ENCODE measurements around the gene HMCN2. TPM values are rescaled to one million over a fixed set of nuclear protein-coding genes. Genes with fewer than 3 reads are reported as not detected.

HMCN2 gene
- total RNA-seq, 1 donor from 2014 or later, result 7.3 TPM

- DNase-seq (no peak), ATAC-seq (no peak)
- intact Hi-C loops (cut with micrococcal nuclease), result no loop called here
Observed at GRCh38 chr9:130351343-130351742, 85.8 kb downstream of the HMCN2 start.

- ATAC-seq, result no peak
- intact Hi-C loops (cut with micrococcal nuclease), result no loop called here
Observed at GRCh38 chr9:130352081-130352480, 86.5 kb downstream of the HMCN2 start.

GRCh38 chr9:130352586-130353285 is 87.2 kb downstream of the HMCN2 start:
- DNase-seq (no peak), ATAC-seq (no peak)
- intact Hi-C loops (cut with micrococcal nuclease), result no loop called here

More at GRCh38 chr9:130352081-130352480, 86.5 kb downstream of the HMCN2 start:
- DNase-seq, result no peak

GRCh38 chr9:130354378-130354777 is 88.8 kb downstream of the HMCN2 start:
- ATAC-seq, result no peak
- intact Hi-C loops (cut with micrococcal nuclease), result no loop called here
- no peak for DNase-seq

GRCh38 chr9:130354806-130355205 is 89.2 kb downstream of the HMCN2 start:
- ATAC-seq (peak; percentile 73), DNase-seq (peak; percentile 72)
- intact Hi-C loops (cut with micrococcal nuclease), result no loop called here

GRCh38 chr9:130356033-130356432 is 90.5 kb downstream of the HMCN2 start:
- ATAC-seq (no peak), DNase-seq (no peak)
- intact Hi-C loops (cut with micrococcal nuclease), result no loop called here

- ATAC-seq (no peak), DNase-seq (no peak)
- intact Hi-C loops (cut with micrococcal nuclease), result no loop called here
Observed at GRCh38 chr9:130356877-130357584, 91.5 kb downstream of the HMCN2 start.

GRCh38 chr9:130358928-130359327 is 93.4 kb downstream of the HMCN2 start:
- intact Hi-C loops (cut with micrococcal nuclease), result no loop called here
- no peak for DNase-seq
- no peak for ATAC-seq

GRCh38 chr9:130359819-130360218 is 94.3 kb downstream of the HMCN2 start:
- ATAC-seq (no peak), DNase-seq (no peak)
- intact Hi-C loops (cut with micrococcal nuclease), result no loop called here

GRCh38 chr9:130360672-130361071 is 95.1 kb downstream of the HMCN2 start:
- DNase-seq, result no peak
- ATAC-seq, result no peak
- intact Hi-C loops (cut with micrococcal nuclease), result no loop called here

GRCh38 chr9:130361873-130362362 is 96.4 kb downstream of the HMCN2 start:
- no peak for DNase-seq
- no peak for ATAC-seq
- intact Hi-C loops (cut with micrococcal nuclease), result no loop called here

- intact Hi-C loops (cut with micrococcal nuclease), result no loop called here
- ATAC-seq (no peak), DNase-seq (no peak)
Observed at GRCh38 chr9:130362691-130363090, 97.1 kb downstream of the HMCN2 start.

- ATAC-seq (no peak), DNase-seq (no peak)
Observed at GRCh38 chr9:130363755-130364404, 98.3 kb downstream of the HMCN2 start.

GRCh38 chr9:130364619-130365322 is 99.2 kb downstream of the HMCN2 start:
- ATAC-seq, result no peak
- no peak for DNase-seq
- intact Hi-C loops (cut with micrococcal nuclease), result no loop called here

More at GRCh38 chr9:130363755-130364404, 98.3 kb downstream of the HMCN2 start:
- intact Hi-C loops (cut with micrococcal nuclease), result no loop called here

- intact Hi-C loops (cut with micrococcal nuclease), result no loop called here
- ATAC-seq, result no peak
- DNase-seq, result no peak
Observed at GRCh38 chr9:130365323-130365721, 99.8 kb downstream of the HMCN2 start.

- no peak for DNase-seq
Observed at GRCh38 chr9:130366072-130366471, 100.5 kb downstream of the HMCN2 start.

GRCh38 chr9:130366888-130367550 is 101.5 kb downstream of the HMCN2 start:
- DNase-seq (no peak), ATAC-seq (no peak)
- intact Hi-C loops (cut with micrococcal nuclease), result no loop called here

More at GRCh38 chr9:130366072-130366471, 100.5 kb downstream of the HMCN2 start:
- ATAC-seq, result no peak
- intact Hi-C loops (cut with micrococcal nuclease), result no loop called here

- ATAC-seq, result no peak
- intact Hi-C loops (cut with micrococcal nuclease), result no loop called here
Observed at GRCh38 chr9:130368631-130369103, 103.1 kb downstream of the HMCN2 start.

GRCh38 chr9:130370226-130370625 is 104.7 kb downstream of the HMCN2 start:
- DNase-seq, result no peak
- intact Hi-C loops (cut with micrococcal nuclease), result no loop called here
- no peak for ATAC-seq

More at GRCh38 chr9:130368631-130369103, 103.1 kb downstream of the HMCN2 start:
- DNase-seq, result no peak

Data from left ventricle myocardium superior (tissue), 1 donor.